ENCODE measurements around the gene CLCN1. TPM values are rescaled to one million over a fixed set of nuclear protein-coding genes. Genes with fewer than 3 reads are reported as not detected.
A peak's percentile ranks its signal among the peaks of the same experiment; 100 is the strongest.

The CLCN1 gene
- total and polyA plus RNA-seq, 2 of the 8 experiments (the other 6 are each of a cell fraction or from before 2014, with no cell fraction given), result 0.36 to 0.41 TPM

DNA sequence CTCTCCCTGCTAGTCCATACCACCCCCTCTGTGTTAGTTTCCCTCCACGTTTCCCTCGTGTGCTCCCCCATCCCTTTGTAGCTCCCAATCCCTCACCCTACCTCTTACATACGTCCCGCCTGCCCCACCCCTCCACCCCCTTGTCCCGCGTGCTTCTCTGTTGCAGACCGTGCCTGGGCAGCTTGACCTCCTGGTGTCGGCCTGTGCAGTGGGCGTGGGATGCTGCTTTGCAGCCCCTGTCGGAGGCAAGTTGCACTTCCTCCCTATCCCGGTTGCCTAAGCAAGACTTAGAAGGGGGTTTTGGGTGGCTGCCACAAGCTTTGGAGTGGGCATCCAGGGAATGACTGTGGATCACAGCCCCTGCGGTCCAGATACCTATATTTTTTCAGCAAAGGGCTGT is 7.7 kb downstream of the CLCN1 start:
- WGBS, 2 experiments (ENCODE audit: extremely low coverage in 1 of 2, insufficient coverage in 1 of 2, insufficient read length in 1 of 2, insufficient replicate concordance in 2 of 2, low coverage in 1 of 2, low lambda C conversion rate in 2 of 2, missing lambda C conversion rate in 1 of 2), result 77% methylated on average over 10 of the region's 12 CpGs; no CpG with 5 or more reads in 1 of the 2 experiments
- no peak overlapping the region; the same call in 1 of the 2 replicates for H2BK12ac ChIP-seq (ENCODE audit: low read depth, low read length)
- H2BK120ac ChIP-seq (replicated peaks; ENCODE audit: low read depth, low read length), result no peak overlapping the region
- peak overlapping the region; percentile 27; the same call in 1 of the 2 replicates for H2BK5ac ChIP-seq (ENCODE audit: low read depth, low read length)
- H3K56ac ChIP-seq (replicated peaks; ENCODE audit: insufficient read length, low read depth, low read length), result no peak overlapping the region
- no peak overlapping the region for H3K14ac ChIP-seq (ENCODE audit: insufficient read length)
- no peaks in the 10 kb centered on the region for H3K27me3 ChIP-seq (replicated peaks in 1 of 4; ENCODE audit: control insufficient read depth in 3 of 4, extremely low read depth in 1 of 4, insufficient read depth in 3 of 4, low read length in 3 of 4)
- no peak overlapping the region for H3K4me3 ChIP-seq (ENCODE audit: extremely low read depth in 1 of 4, insufficient read depth in 2 of 4, low read depth in 3 of 4, low read length in 4 of 4)
- H3K18ac ChIP-seq (ENCODE audit: extremely low read depth, low read length), result no peak overlapping the region
- H3K36me3 ChIP-seq (ENCODE audit: control insufficient read depth in 2 of 4, insufficient read depth in 4 of 4, low read length in 3 of 4), result no peaks in the 10 kb centered on the region
- H3K27ac ChIP-seq (ENCODE audit: low read depth, low read length), result no peak overlapping the region
- no peak overlapping the region for H3K4me2 ChIP-seq (ENCODE audit: insufficient read depth in 1 of 2, low read depth in 2 of 2, low read length in 2 of 2)
- H3K23ac ChIP-seq (ENCODE audit: insufficient read length), result no peak overlapping the region
- no peaks in the 10 kb centered on the region for H3K23me2 ChIP-seq (ENCODE audit: low read depth, low read length)
- H2BK20ac ChIP-seq (ENCODE audit: low read length), result 0 out of 2 replicates have a peak overlapping the region, but pooled peaks have one; percentile 36
- H3K4me1 ChIP-seq (replicated peaks in 1 of 4; ENCODE audit: control insufficient read depth in 3 of 4, insufficient read depth in 4 of 4, low read length in 3 of 4), result peaks cover 0 to 5% (median 0%) of the 10 kb centered on the region in 4 experiments; a peak in 1 of 7 replicates
- H3K9ac ChIP-seq (replicated peaks in 1 of 4; ENCODE audit: extremely low read depth in 1 of 4, low read depth in 3 of 4, low read length in 3 of 4), result no peak overlapping the region
- H3K9me3 ChIP-seq (ENCODE audit: insufficient read depth in 2 of 2, low read depth in 1 of 2, low read length in 1 of 2), result no peaks in the 10 kb centered on the region
- H4K8ac ChIP-seq (ENCODE audit: extremely low read depth, insufficient read depth, low read length), result 0 out of 2 replicates have a peak overlapping the region, but pooled peaks have one; percentile 11
- H4K91ac ChIP-seq (replicated peaks; ENCODE audit: insufficient read length, low read length), result no peak overlapping the region
- H2AK5ac ChIP-seq (ENCODE audit: low read depth, low read length), result no peak overlapping the region
- POLR2A ChIA-PET (ENCODE audit: partially characterized antibody), result interaction anchor here (0.8 to 1.6 kb wide), 2 partner anchors 22 to 82 kb away, joined by 3 to 6 read pairs; no protein-coding TSS in a partner anchor
- peak overlapping the region; percentile 31; the same call in 1 of the 2 replicates for H2AFZ ChIP-seq (ENCODE audit: low read length)
- DNase-seq (ENCODE audit: low read depth in 1 of 2, low spot score in 2 of 2) (no peak), FAIRE-seq (no peak)
- H4K20me1 ChIP-seq (replicated peaks in 1 of 2; ENCODE audit: control insufficient read depth in 1 of 2, insufficient read depth in 2 of 2, low read length in 2 of 2), result no peaks in the 10 kb centered on the region
- H3K79me1 ChIP-seq (ENCODE audit: low read depth, low read length), result no peaks in the 10 kb centered on the region
- CTCF ChIA-PET (ENCODE audit: partially characterized antibody), result interaction anchor here (0.9 to 4.5 kb wide), 8 partner anchors 10 to 60 kb away, joined by 3 to 30 read pairs (median 4); no protein-coding TSS in a partner anchor
- H2BK15ac ChIP-seq (ENCODE audit: low read length), result peak overlapping the region; percentile 61; the same call in 1 of the 2 replicates
- H3K79me2 ChIP-seq (ENCODE audit: control insufficient read depth in 1 of 2, insufficient read depth in 2 of 2, low read length in 2 of 2), result no peaks in the 10 kb centered on the region
- no peak for TF ChIP-seq FOSL1 (IDR thresholded peaks at IDR 0.05; ENCODE audit: insufficient read depth, low read depth, low read length)
- TF ChIP-seq SIRT6 (IDR thresholded peaks at IDR 0.05; ENCODE audit: low read length), result no peak
- no peak for TF ChIP-seq ASH2L (IDR thresholded peaks at IDR 0.05; ENCODE audit: low read length)
- H4K5ac ChIP-seq (ENCODE audit: insufficient read length, low read depth, low read length), result no peak overlapping the region
- H3K4ac ChIP-seq (replicated peaks; ENCODE audit: insufficient read length, low read depth, low read length), result no peak overlapping the region
